GM18498 (cell line): ENCODE results near the gene MRPL39.

Experiments used
- ATAC-seq: cut with Tn5 transposase; IDR thresholded peaks from one replicate; pipeline ENCODE4 v1.9.1; 2021; ENCODE audit warnings: mild to moderate bottlenecking, moderate library complexity; ENCODE audit not compliant: unreplicated experiment

The MRPL39 gene

GRCh38 chr21:25541042-25541441 is 66.2 kb downstream of the MRPL39 start:
- no peak for ATAC-seq

GRCh38 chr21:25539606-25540005 is 67.7 kb downstream of the MRPL39 start:
- no peak for ATAC-seq

GRCh38 chr21:25537174-25537573 is 70.1 kb downstream of the MRPL39 start:
- ATAC-seq: no peak

GRCh38 chr21:25536752-25537151 is 70.5 kb downstream of the MRPL39 start:
- no peak for ATAC-seq

- no peak for ATAC-seq
Measured at GRCh38 chr21:25535849-25536248, 71.4 kb downstream of the MRPL39 start.
